GM10266 (cell line): Measurements from ENCODE around the gene SEL1L2.

Source experiments
- DNase-seq: peaks from one replicate; pipeline ENCODE4 v3.0.0; 2012; ENCODE audit errors: extremely low spot score
- CTCF ChIP-seq: IDR thresholded peaks from 2 replicates; pipeline ENCODE4 v1.5.1; 2012; ENCODE audit warnings: mild to moderate bottlenecking, low read depth; ENCODE audit not compliant: control insufficient read depth, insufficient read depth; ENCODE audit errors: missing control alignments

Gene SEL1L2

GRCh38 chr20:13858439-13858838, 132.0 kb downstream of the SEL1L2 start:
- DNase-seq: no peak

DNA sequence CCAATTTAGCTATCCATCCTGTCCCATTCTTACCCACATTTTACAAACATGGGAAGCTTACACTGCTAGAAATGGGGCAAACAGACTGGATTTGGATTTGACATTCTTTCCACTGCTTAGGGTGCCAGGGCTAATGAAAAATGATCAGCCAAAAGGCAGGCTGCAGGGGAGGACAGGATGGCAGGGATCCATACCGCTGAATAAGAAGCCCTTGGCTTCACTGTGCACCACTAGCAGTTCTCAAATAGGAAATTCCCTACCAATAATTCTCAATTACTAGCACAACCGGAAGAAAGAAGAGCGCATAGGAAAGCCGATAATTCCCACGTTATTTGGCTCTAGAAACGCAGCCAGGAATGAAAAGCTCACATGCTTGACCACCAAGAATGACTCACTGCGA, 132.5 kb downstream of the SEL1L2 start:
- no peak for DNase-seq
- TF ChIP-seq CTCF: no peak

More at GRCh38 chr20:13858439-13858838, 132.0 kb downstream of the SEL1L2 start:
- TF ChIP-seq CTCF: no peak

GRCh38 chr20:13857304-13857703, 133.1 kb downstream of the SEL1L2 start:
- DNase-seq: no peak

GRCh38 chr20:13856354-13856753, 134.1 kb downstream of the SEL1L2 start:
- DNase-seq: no peak
- no peak for TF ChIP-seq CTCF

More at GRCh38 chr20:13857304-13857703, 133.1 kb downstream of the SEL1L2 start:
- no peak for TF ChIP-seq CTCF

- no peak for DNase-seq
- no peak for TF ChIP-seq CTCF
These were observed 134.8 kb downstream of the SEL1L2 start for GRCh38 chr20:13855613-13856012.

GRCh38 chr20:13852306-13852705, 138.1 kb downstream of the SEL1L2 start:
- no peak for DNase-seq
- TF ChIP-seq CTCF: no peak

DNA sequence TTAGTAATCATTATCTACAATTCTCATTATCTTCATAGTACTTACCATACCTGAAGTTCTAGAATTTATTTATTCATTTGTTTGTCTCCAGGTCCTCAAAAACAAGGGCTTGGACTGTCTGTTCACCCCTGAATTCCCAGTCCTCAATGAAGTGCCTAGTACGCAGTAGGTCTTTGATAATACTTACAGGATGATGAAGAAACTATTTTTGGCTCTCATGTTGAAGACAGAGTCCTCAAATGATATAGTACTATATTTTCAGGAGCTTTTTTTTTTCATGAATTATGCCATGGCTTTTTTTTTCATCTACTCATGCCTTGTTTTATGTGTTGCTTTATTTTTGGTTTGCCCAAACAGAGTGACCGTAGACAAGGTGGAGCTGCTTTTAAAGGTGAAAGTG, 139.1 kb downstream of the SEL1L2 start:
- TF ChIP-seq CTCF: no peak
- no peak for DNase-seq
